ENCODE data around the gene SLC4A8. TPM values are rescaled to one million over a fixed set of nuclear protein-coding genes. Genes with fewer than 3 reads are reported as not detected.

Gene SLC4A8
- total RNA-seq, 1 experiment from 2014 or later = 62.7 TPM

GRCh38 chr12:51531284-51531977 lies 106.8 kb downstream of the SLC4A8 start:
- H3K27ac Mint-ChIP-seq (ENCODE audit: unreplicated experiment) = peak overlapping the region; percentile 82
- DNase-seq = peak in 1 of 2 experiments; percentile 48
- intact Hi-C loops (cut with micrococcal nuclease; ENCODE audit: unreplicated experiment) = no loop called here
- peaks cover 6% of the 10 kb centered on the region for H3K36me3 Mint-ChIP-seq (ENCODE audit: insufficient read depth, unreplicated experiment)
- Histone ChIP-seq H3K4me1 (peaks cover 57% of the 10 kb centered on the region), H3K4me3 (ENCODE audit: low read depth, low read length) (no peak overlapping the region), H3K36me3 (ENCODE audit: control insufficient read depth, insufficient read depth, low read length) (no peaks in the 10 kb centered on the region), H3K9me3 (no peaks in the 10 kb centered on the region), H3K27me3 (replicated peaks; ENCODE audit: control insufficient read depth, insufficient read depth, low read length) (no peaks in the 10 kb centered on the region)
- peak overlapping the region; percentile 41 for H3K4me3 Mint-ChIP-seq (ENCODE audit: unreplicated experiment)
- no peak for TF ChIP-seq CTCF (IDR thresholded peaks at IDR 0.05; ENCODE audit: insufficient read depth in 1 of 2, low read depth in 1 of 2, low read length in 1 of 2, severe bottlenecking in 1 of 2, unreplicated experiment in 1 of 2)
- ChIA-PET CTCF (interaction anchor here (0.6 to 3.7 kb wide), 14 partner anchors 10 to 292 kb away, joined by 3 to 58 read pairs (median 6); partner anchors contain the start of gene SLC4A8), POLR2A (no interaction called here)
- no peaks in the 10 kb centered on the region for H3K27me3 Mint-ChIP-seq (ENCODE audit: insufficient read depth, unreplicated experiment)
- BruUV-seq (replicated peaks) = no TSS peak
- H3K9me3 Mint-ChIP-seq (ENCODE audit: unreplicated experiment) = no peaks in the 10 kb centered on the region
- H3K4me1 Mint-ChIP-seq (ENCODE audit: low read depth, unreplicated experiment) = peaks cover 59% of the 10 kb centered on the region

- peak; percentile 95 to 98 for TF ChIP-seq CTCF (IDR thresholded peaks at IDR 0.05; ENCODE audit: insufficient read depth in 1 of 2, low read depth in 1 of 2, low read length in 1 of 2, severe bottlenecking in 1 of 2, unreplicated experiment in 1 of 2)
- DNase-seq = peak; percentile 90 to 92
- Mint-ChIP-seq H3K27ac (ENCODE audit: unreplicated experiment) (peak overlapping the region; percentile 82), H3K9me3 (ENCODE audit: unreplicated experiment) (no peaks in the 10 kb centered on the region), H3K27me3 (ENCODE audit: insufficient read depth, unreplicated experiment) (no peaks in the 10 kb centered on the region), H3K36me3 (ENCODE audit: insufficient read depth, unreplicated experiment) (peaks cover 6% of the 10 kb centered on the region), H3K4me1 (ENCODE audit: low read depth, unreplicated experiment) (peaks cover 57% of the 10 kb centered on the region), H3K4me3 (ENCODE audit: unreplicated experiment) (peak overlapping the region; percentile 41)
- Histone ChIP-seq H3K9me3 (no peaks in the 10 kb centered on the region), H3K4me1 (peaks cover 51% of the 10 kb centered on the region), H3K36me3 (ENCODE audit: control insufficient read depth, insufficient read depth, low read length) (no peaks in the 10 kb centered on the region), H3K27me3 (replicated peaks; ENCODE audit: control insufficient read depth, insufficient read depth, low read length) (no peaks in the 10 kb centered on the region), H3K4me3 (ENCODE audit: low read depth, low read length) (no peak overlapping the region)
- CTCF ChIA-PET = interaction anchor here (0.8 to 3.7 kb wide), 14 partner anchors 11 to 292 kb away, joined by 3 to 58 read pairs (median 6); partner anchors contain the start of gene SLC4A8
- no TSS peak for BruUV-seq (replicated peaks)
- intact Hi-C loops (cut with micrococcal nuclease; ENCODE audit: unreplicated experiment) = loop anchor here (1.0 to 2.0 kb wide), 4 partner anchors 49 to 283 kb away; a partner anchor contains a TSS
- POLR2A ChIA-PET = no interaction called here
These were observed 107.4 kb downstream of the SLC4A8 start for GRCh38 chr12:51531978-51532497.

GRCh38 chr12:51533799-51534198 lies 109.2 kb downstream of the SLC4A8 start:
- H3K27me3 Mint-ChIP-seq (ENCODE audit: insufficient read depth, unreplicated experiment) = no peaks in the 10 kb centered on the region
- intact Hi-C loops (cut with micrococcal nuclease; ENCODE audit: unreplicated experiment) = loop anchor here (2.0 kb wide), 1 partner anchor 281 kb away; a partner anchor contains a TSS

More at GRCh38 chr12:51533799-51534198, 109.2 kb downstream of the SLC4A8 start:
- Mint-ChIP-seq H3K27ac (ENCODE audit: unreplicated experiment) (no peak overlapping the region), H3K4me3 (ENCODE audit: unreplicated experiment) (no peak overlapping the region), H3K4me1 (ENCODE audit: low read depth, unreplicated experiment) (peaks cover 43% of the 10 kb centered on the region), H3K9me3 (ENCODE audit: unreplicated experiment) (no peaks in the 10 kb centered on the region), H3K36me3 (ENCODE audit: insufficient read depth, unreplicated experiment) (peaks cover 6% of the 10 kb centered on the region)
- DNase-seq = no peak
- BruUV-seq (replicated peaks) = no TSS peak
- no peaks in the 10 kb centered on the region for H3K9me3 ChIP-seq
- ChIA-PET CTCF (interaction anchor here (0.6 to 3.7 kb wide), 7 partner anchors 104 to 290 kb away, joined by 3 to 58 read pairs (median 5); partner anchors contain the start of gene SLC4A8), POLR2A (interaction anchor here (0.6 kb wide), 1 partner anchor 55 kb away, joined by 3 read pairs; no protein-coding TSS in a partner anchor)
- TF ChIP-seq CTCF (IDR thresholded peaks at IDR 0.05; ENCODE audit: insufficient read depth in 1 of 2, low read depth in 1 of 2, low read length in 1 of 2, severe bottlenecking in 1 of 2, unreplicated experiment in 1 of 2) = peak in 1 of 2 experiments; percentile 23
- H3K36me3 ChIP-seq (ENCODE audit: control insufficient read depth, insufficient read depth, low read length) = no peaks in the 10 kb centered on the region
- H3K4me3 ChIP-seq (ENCODE audit: low read depth, low read length) = no peak overlapping the region
- no peaks in the 10 kb centered on the region for H3K27me3 ChIP-seq (replicated peaks; ENCODE audit: control insufficient read depth, insufficient read depth, low read length)
- H3K4me1 ChIP-seq = peaks cover 34% of the 10 kb centered on the region
